ENCODE measurements around the gene EPN2.

EPN2 gene

GRCh38 chr17:19331134-19331533 is 94.0 kb downstream of the EPN2 start:
- no peak for DNase-seq (ENCODE audit: low read depth)

DNA sequence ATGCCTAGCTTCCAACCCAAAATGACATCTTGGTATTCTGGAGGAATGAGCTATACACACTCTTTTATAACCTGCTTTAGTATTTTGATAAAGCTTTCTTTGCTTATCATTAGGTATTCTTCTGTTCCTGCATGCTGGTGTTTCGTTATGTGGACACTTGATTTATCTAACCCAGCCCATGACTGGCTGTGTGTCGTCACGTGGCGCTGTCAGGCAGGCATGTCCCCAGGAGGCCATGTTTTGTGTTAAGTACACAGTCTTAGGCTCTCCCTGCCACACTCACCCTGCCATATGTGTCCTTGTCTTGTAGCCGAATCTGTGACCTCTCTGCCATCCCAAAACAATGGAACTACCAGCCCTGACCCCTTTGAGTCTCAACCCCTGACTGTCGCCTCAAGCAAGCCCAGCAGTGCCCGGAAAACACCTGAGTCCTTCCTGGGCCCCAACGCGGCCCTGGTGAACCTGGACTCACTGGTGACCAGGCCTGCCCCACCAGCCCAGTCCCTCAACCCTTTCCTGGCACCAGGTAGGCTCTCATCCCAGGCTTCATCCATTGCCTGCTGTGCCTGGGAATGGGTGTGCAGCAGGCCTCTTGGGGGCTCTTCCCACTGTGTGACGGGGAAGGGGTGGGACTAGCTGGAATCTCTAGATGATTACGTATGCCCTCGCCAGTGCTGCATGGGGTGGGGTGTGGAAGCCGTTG is 94.5 kb downstream of the EPN2 start:
- DNase-seq (ENCODE audit: low read depth): no peak

GRCh38 chr17:19332371-19333131 is 95.4 kb downstream of the EPN2 start:
- no peak for DNase-seq (ENCODE audit: low read depth)

DNA sequence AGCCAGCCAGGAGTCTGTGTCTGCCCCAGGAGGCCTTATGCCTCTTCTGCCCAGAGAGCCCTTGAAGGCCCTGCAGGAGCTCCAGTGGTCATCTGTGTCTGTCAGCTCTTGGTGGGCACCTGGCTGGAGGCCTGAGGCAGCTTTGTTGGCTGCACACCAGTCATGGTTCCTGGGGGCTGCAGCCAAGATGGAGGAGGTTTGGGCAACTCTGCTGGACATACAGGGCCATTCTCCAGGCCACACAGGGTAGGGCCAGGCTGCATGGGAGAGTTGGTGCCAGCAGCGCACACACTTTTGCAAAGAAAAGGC is 95.9 kb downstream of the EPN2 start:
- DNase-seq (ENCODE audit: low read depth): no peak

DNA sequence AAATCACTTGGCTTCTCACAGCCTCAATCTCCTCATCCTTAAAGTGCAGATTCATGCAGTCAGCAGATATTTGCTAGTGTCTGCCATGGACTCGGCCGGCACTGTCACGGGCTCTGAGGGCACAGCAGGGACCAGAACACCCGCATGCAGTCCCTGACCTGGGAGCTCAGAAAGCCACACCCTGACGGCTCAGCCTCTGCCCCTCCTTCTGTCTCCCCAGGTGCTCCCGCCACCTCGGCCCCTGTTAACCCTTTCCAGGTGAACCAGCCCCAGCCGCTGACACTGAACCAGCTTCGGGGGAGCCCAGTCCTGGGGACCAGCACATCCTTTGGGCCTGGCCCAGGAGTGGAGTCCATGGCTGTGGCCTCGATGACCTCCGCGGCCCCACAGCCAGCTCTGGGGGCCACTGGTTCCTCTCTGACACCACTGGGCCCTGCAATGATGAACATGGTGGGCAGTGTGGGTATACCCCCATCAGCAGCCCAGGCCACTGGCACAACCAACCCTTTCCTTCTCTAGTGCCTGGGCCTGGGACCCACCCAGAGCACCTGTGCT is 96.6 kb downstream of the EPN2 start:
- no peak for DNase-seq (ENCODE audit: low read depth)

DNA sequence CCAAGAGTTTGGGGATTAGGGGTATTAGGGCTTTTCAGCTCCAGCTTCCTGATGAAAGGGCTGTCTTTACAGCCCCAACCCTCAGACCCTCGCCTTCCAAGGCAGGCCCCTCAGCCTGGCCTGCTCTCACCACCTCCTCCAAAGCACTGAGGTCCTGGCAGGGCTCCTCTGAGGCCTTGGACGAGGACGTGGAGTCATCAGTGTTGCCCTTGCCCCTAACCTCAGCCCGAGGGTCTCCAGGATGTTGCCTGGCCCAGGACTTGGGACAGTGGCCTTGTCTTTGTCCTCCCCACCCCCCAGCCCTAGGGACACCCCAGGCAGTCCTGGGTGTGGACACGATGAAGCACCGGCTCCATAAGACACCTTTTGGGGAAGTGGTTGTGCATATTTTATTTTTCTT is 97.2 kb downstream of the EPN2 start:
- DNase-seq (ENCODE audit: low read depth): no peak

DNA sequence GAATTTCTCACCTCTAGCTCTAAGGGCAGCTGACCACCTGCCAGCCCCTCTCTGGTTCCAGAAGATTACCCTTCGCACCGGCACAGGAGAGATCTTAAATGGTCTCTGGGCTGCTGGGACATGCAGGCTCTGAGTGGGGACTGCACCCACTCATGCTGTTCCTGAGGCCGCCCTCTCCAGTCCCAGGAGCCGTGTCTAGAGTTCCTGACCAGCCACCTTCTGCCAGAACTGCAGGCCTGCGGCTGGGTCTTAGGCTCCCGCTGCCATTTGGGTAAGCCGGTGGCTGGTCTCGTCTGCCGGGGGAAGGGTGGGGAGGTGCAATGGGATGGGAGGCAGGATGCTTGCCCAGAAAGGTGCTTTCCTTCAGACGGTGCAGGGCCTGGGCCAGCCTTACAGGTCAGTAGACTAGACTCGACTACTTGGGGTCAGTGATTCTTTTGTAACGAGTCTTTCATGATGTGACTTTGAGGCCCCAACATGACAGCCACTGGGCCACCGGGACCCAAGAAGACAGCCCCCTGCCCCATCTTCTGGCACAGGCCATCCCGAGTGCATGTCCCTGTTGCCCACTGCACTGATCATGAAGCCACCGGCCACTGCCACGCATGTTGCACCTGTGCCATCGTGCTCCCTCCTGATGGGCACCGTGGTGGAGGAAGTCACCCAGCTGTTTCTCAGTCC is 98.9 kb downstream of the EPN2 start:
- no peak for DNase-seq (ENCODE audit: low read depth)

DNA sequence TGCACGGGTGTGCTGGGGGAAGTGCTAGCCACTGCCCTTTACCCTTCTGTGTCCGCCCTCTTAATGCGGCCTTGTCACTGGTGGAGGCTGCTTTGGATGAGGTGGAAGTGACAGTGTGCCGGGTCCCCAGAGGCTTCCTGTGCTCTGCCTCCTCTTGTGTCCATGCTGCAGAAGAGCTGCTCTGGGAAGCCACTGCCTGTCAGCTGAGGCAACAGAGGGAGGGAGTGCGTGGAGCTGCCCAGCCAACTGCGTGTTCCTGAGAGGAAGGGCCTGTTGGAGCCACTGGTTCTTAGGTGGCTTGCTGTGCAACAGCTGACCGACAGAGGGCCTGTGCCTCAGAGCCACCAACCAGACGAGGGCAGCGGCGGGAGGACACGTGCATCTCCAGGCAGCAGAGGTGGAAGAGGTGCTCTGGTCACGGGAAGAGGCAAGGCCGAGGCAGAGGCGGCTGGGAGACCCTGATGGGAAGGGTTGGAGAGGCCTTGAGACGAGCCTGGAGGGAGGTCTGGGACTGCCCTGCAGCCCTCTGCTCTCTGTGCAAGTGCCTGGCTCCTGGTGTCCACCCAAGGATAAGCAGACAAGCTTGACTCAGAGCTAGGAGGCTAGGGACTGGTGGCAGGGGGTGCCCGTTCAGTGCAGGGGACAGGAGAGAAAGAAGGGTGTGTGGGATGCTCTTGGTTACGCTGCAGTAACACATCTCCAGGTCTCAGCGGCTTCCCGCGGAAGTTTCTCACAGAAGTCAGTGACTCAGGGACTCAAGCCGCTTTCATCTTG is 100.0 kb downstream of the EPN2 start:
- DNase-seq (ENCODE audit: low read depth): no peak

DNA sequence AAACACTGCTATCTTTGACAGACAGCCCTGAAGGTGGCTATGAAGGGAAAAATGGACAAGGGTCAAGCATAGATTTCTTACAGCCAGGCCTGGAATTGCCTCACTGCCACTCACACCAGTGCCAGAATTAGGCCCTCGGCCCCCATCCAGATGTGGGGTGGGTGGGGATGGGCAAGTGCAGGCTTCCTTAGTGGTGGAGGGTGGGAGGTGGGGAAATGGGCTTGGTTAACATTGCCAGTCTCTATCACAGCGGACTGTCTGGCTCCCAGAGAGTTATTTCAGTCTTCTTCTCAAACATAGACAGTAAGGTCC is 100.5 kb downstream of the EPN2 start:
- no peak for DNase-seq (ENCODE audit: low read depth)

GRCh38 chr17:19338031-19338990 is 101.1 kb downstream of the EPN2 start:
- peak; percentile 23 for DNase-seq (ENCODE audit: low read depth)

GRCh38 chr17:19339341-19339815 is 102.2 kb downstream of the EPN2 start:
- DNase-seq (ENCODE audit: low read depth): no peak

- no peak for DNase-seq (ENCODE audit: low read depth)
Observed at GRCh38 chr17:19341211-19341631, 104.1 kb downstream of the EPN2 start.

- no peak for DNase-seq (ENCODE audit: low read depth)
Observed at GRCh38 chr17:19341641-19342610, 104.8 kb downstream of the EPN2 start.

GRCh38 chr17:19342611-19343255 is 105.6 kb downstream of the EPN2 start:
- no peak for DNase-seq (ENCODE audit: low read depth)

DNA sequence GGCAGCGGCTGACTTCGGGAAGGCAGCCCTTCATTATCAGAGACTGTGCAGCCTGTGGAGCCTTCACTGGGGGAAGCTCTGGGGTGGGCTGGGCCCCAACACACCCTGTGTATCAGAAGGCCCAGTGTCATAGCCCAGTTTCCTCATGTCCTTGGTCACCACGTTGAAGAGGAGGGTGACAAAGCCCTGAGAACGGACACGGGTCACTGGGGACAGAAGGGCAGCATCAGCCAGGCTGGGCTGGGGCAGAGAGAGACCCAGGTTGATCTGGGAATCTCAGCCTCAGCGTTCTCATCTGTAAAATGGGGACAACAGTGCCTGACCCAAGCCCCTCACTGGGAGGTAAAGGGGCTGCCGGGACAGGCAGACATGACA is 106.1 kb downstream of the EPN2 start:
- DNase-seq (ENCODE audit: low read depth): no peak

DNA sequence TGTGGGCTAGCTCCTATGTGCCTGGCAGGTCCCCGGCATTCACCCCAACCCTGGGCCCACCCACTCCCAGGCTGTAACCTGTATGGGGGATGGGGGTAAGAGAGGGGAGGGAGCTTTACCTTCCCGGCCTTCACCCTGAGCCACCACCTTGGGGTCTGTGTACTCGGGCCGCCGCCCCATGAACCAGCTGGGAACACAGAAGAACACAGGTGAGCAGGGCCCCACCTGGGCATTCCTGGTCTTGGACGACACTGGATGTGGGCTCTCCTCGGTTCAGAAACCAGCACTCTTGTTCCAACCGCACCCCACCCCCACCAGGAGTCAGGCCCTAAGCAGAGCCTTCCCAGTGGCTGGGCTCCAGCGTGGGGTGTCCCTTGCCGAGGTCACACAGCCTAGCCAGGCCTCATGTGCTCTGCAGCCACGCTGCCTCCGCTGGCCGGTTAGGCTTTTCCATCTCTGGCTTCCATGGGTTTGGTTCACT is 106.5 kb downstream of the EPN2 start:
- no peak for DNase-seq (ENCODE audit: low read depth)

DNA sequence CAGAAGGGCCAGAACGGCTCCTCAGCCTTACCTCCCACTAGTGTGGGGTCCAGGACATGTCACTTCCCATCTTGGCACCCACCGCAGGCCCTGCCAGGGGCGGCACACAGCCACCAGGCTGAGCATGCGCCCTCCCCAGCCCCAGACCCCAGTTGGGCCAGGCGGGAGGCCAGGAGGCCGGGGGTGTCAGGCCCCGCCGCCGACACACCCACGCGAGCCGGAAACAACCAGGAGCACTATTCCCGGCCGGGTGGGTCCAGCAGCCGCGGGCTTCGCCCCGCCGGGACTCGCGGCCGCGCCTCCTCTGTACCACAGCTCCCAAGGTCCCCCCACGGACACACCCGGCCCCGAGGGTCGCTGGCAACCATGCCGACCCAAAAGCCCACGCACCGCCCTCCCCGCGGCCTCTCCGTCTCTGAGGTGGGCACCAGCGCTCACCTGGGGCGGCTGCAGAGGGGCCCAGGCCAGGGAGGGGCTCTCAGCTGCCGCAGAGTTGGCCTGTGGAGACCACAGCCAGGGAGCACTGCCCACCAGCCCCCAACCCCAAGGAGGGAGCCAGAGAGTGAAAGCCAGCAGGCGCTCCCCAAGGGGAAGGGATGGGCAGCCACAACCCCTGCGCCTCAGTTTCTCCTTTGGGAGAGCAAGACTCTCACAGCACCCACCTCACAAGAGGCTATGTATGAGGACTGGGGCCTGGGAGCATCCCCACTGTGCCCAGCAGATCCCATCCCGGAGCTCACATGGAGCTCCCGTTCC is 107.3 kb downstream of the EPN2 start:
- DNase-seq (ENCODE audit: low read depth): no peak

DNA sequence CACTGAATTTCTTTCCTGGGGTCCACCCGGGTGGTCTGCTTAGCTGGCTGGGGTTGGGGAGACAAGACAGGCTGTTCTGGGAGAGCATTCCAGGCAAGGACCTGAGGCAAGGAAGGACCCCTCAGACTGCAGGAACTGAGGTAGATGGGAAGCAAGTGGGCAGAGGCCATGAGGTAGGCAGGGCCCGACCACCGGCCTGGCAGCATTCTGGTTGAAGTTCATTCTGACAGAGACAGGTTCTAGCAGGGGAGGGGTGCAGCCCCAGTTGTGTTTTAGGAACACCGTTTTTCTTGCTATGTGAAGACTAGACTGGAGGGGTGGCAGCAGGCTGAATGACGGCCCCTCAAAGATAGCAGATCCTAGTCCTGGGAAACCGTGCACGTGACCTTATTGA is 107.9 kb downstream of the EPN2 start:
- no peak for DNase-seq (ENCODE audit: low read depth)

Data from activated gamma-delta T cell treated with anti-CD3 and anti-CD28 coated beads, Interleukin-2, amount 50 U/mL, for 16 hours (primary cell).